HepG2 (cell line): Measurements from ENCODE around the gene MICALL2. TPM values are rescaled to one million over a fixed set of nuclear protein-coding genes. Genes with fewer than 3 reads are reported as not detected.

Experiments
- CEBPB ChIP-seq: IDR thresholded peaks from 2 replicates; pipeline ENCODE4 v1.6.1; 2011; ENCODE audit warnings: low read depth, low read length, improper control_type of control experiment, borderline replicate concordance
- CENPT ChIP-seq: sonication (generic); formaldehyde crosslinking; IDR thresholded peaks from 2 replicates; pipeline ENCODE4 v1.8.0; 2022; ENCODE audit warnings: low read depth, mild to moderate bottlenecking, moderate library complexity, missing genetic modification reagents
- ETV5 ChIP-seq: IDR thresholded peaks from 2 replicates; pipeline ENCODE4 v1.6.1; 2018; ENCODE audit warnings: missing biosample characterization, missing genetic modification reagents, inconsistent platforms, borderline replicate concordance
- HDAC1 ChIP-seq: sonication (generic); formaldehyde crosslinking; IDR thresholded peaks from 2 replicates; pipeline ENCODE4 v1.5.1; 2020; ENCODE audit warnings: mild to moderate bottlenecking, missing genetic modification reagents
- HIVEP1 ChIP-seq: sonication (generic); formaldehyde crosslinking; IDR thresholded peaks from 2 replicates; pipeline ENCODE4 v1.4.0; 2020; ENCODE audit warnings: mild to moderate bottlenecking, missing genetic modification reagents
- HMG20A ChIP-seq: IDR thresholded peaks from 2 replicates; pipeline ENCODE4 v1.6.1; 2016; ENCODE audit warnings: borderline replicate concordance
- HOXA7 ChIP-seq: sonication (generic); formaldehyde crosslinking; IDR thresholded peaks from 2 replicates; pipeline ENCODE4 v1.8.1; 2022; ENCODE audit warnings: mild to moderate bottlenecking, missing genetic modification reagents, moderate library complexity
- KLF16 ChIP-seq, 2 experiments: sonication (generic) in 1 of 2; formaldehyde crosslinking in 1 of 2; IDR thresholded peaks; 2 replicates each; pipeline versions ENCODE4 v1.6.1 to v1.8.0; 2016 to 2023; ENCODE audit warnings: missing genetic modification reagents in 2 of 2, missing compliant biosample characterization in 1 of 2
- MYC ChIP-seq: sonication (generic); formaldehyde crosslinking; IDR thresholded peaks from 2 replicates; pipeline ENCODE4 v1.9.0; 2021; ENCODE audit warnings: missing genetic modification reagents, borderline replicate concordance
- NCOA1 ChIP-seq: sonication (generic); formaldehyde crosslinking; IDR thresholded peaks from 2 replicates; pipeline ENCODE4 v1.9.0; 2021; ENCODE audit warnings: missing genetic modification reagents
- PATZ1 ChIP-seq: sonication (generic); formaldehyde crosslinking; IDR thresholded peaks from 2 replicates; pipeline ENCODE4 v1.4.0; 2020; ENCODE audit warnings: missing genetic modification reagents
- PCBP2 ChIP-seq: fragments of 200-400 bp; formaldehyde crosslinking; optimal IDR thresholded peaks from 2 replicates; pipeline ENCODE3; 2018; ENCODE audit warnings: low read length, low read depth; ENCODE audit not compliant: poor library complexity, severe bottlenecking
- PITX1 ChIP-seq: sonication (generic); formaldehyde crosslinking; IDR thresholded peaks from 2 replicates; pipeline ENCODE4 v1.5.1; 2020; ENCODE audit warnings: mild to moderate bottlenecking, missing genetic modification reagents
- PREB ChIP-seq: sonication (generic); formaldehyde crosslinking; IDR thresholded peaks from 2 replicates; pipeline ENCODE4 v1.4.0; 2020; ENCODE audit warnings: missing genetic modification reagents
- PTBP1 ChIP-seq: fragments of 200-400 bp; formaldehyde crosslinking; IDR thresholded peaks from 2 replicates; pipeline ENCODE4 v1.6.1; 2018; ENCODE audit warnings: low read length, low read depth; ENCODE audit not compliant: poor library complexity, severe bottlenecking
- RARA ChIP-seq: IDR thresholded peaks from 2 replicates; pipeline ENCODE4 v1.6.1; 2016; ENCODE audit warnings: missing genetic modification reagents, missing compliant biosample characterization
- SMAD1 ChIP-seq: sonication (generic); formaldehyde crosslinking; IDR thresholded peaks from 2 replicates; pipeline ENCODE4 v1.4.0; 2020; ENCODE audit warnings: missing genetic modification reagents, low read depth, mild to moderate bottlenecking, borderline replicate concordance
- SP5 ChIP-seq: IDR thresholded peaks from 2 replicates; pipeline ENCODE4 v1.6.1; 2016; ENCODE audit warnings: low read depth, borderline replicate concordance
- ZFP36L2 ChIP-seq: sonication (generic); formaldehyde crosslinking; IDR thresholded peaks from 2 replicates; pipeline ENCODE4 v1.4.0; 2020; ENCODE audit warnings: missing genetic modification reagents
- ZKSCAN8 ChIP-seq: IDR thresholded peaks from 2 replicates; pipeline ENCODE4 v1.6.1; 2016; ENCODE audit warnings: borderline replicate concordance, missing genetic modification reagents, missing compliant biosample characterization
- ZNF224 ChIP-seq: sonication (generic); formaldehyde crosslinking; IDR thresholded peaks from 2 replicates; pipeline ENCODE4 v1.5.0; 2020; ENCODE audit warnings: mild to moderate bottlenecking, missing genetic modification reagents
- ZNF562 ChIP-seq: sonication (generic); formaldehyde crosslinking; IDR thresholded peaks from 2 replicates; pipeline ENCODE4 v1.8.0; 2022; ENCODE audit warnings: missing genetic modification reagents, borderline replicate concordance
- ZNF660 ChIP-seq: sonication (generic); formaldehyde crosslinking; IDR thresholded peaks from 2 replicates; pipeline ENCODE4 v1.5.1; 2020; ENCODE audit warnings: mild to moderate bottlenecking, low read depth, missing genetic modification reagents, borderline replicate concordance
- polyA plus RNA-seq, 8 experiments: library from polyadenylated mRNA; depleted of rRNA in 3 of 8; stranded (reverse) in 7 of 8; unstranded in 1 of 8; fragments of >200 nt; fragmentation: Illumina TruSeq in 4 of 8; extraction: Trizol in 4 of 8; gene quantifications; 2 replicates each; pipeline versions ENCODE4 v1.2.1 to v1.2.3, GENCODE V29; 2011 to 2016; ENCODE audit warnings: low read depth in 4 of 8, missing spikeins in 1 of 8, mixed read lengths in 1 of 8; ENCODE audit not compliant: insufficient read depth in 1 of 8
- total RNA-seq, 5 experiments: library from RNA; depleted of rRNA; stranded (reverse); fragments of >200 nt; fragmentation: Illumina TruSeq; extraction: Trizol; gene quantifications; 2 replicates each; pipeline ENCODE4 v1.2.3, GENCODE V29; 2016; ENCODE audit warnings: low read depth in 1 of 5

The MICALL2 gene
- total and polyA plus RNA-seq, 2 of the 13 experiments (the other 11 are each of a cell fraction or from before 2014, with no cell fraction given) = 5.8 to 12.4 TPM

GRCh38 chr7:1457949-1458682 lies 1.2 kb downstream of the MICALL2 start (continued):
- TF ChIP-seq PITX1 (peak; percentile 38; the same call in 1 of the 2 replicates), PCBP2 (no peak), ZNF562 (no peak), HMG20A (no peak), CEBPB (peak; percentile 92), ZNF224 (no peak), ETV5 (CRISPR knock-in tag) (no peak), ZKSCAN8 (CRISPR knock-in tag) (no peak), KLF16 (CRISPR knock-in tag; IDR thresholded peaks at IDR 0.05) (no peak), MYC (no peak; the same call in 1 of the 2 replicates), CENPT (CRISPR knock-in tag) (no peak), HDAC1 (CRISPR knock-in tag) (peak; percentile 12), HOXA7 (CRISPR knock-in tag) (no peak), PTBP1 (peak; percentile 40), PREB (CRISPR knock-in tag) (no peak), HIVEP1 (no peak; the same call in 1 of the 2 replicates), PATZ1 (CRISPR knock-in tag) (peak; percentile 28; the same call in 1 of the 2 replicates), ZFP36L2 (CRISPR knock-in tag) (no peak), RARA (CRISPR knock-in tag) (0 out of 2 replicates have a peak, but pooled peaks have one; percentile 6), ZNF660 (no peak), SP5 (CRISPR knock-in tag) (no peak), SMAD1 (CRISPR knock-in tag) (no peak), NCOA1 (CRISPR knock-in tag) (no peak)
